Smooth muscle cell (in vitro differentiated cells): ENCODE measurements around the gene GRID1. TPM values are rescaled to one million over a fixed set of nuclear protein-coding genes. Genes with fewer than 3 reads are reported as not detected.

ENCODE experiments used
- DNase-seq: peaks from one replicate; lab custom pipeline; 2025; ENCODE audit not compliant: unreplicated experiment; lab: John Stamatoyannopoulos, UW
- H2AFZ ChIP-seq: fragments of 200-600 bp; sonication (generic); 2 replicates; pipeline ENCODE4 v1.6.0; 2016; ENCODE audit warnings: antibody characterized with exemption, low read depth, mild to moderate bottlenecking
- H3F3A ChIP-seq: fragments of 200-600 bp; sonication (generic); 2 replicates; pipeline ENCODE4 v1.6.0; 2017; ENCODE audit warnings: antibody characterized with exemption, low read depth
- H3K27ac ChIP-seq: fragments of 200-600 bp; sonication (generic); 2 replicates; pipeline ENCODE4 v1.5.1; 2016; ENCODE audit warnings: low read depth, mild to moderate bottlenecking
- H3K27me3 ChIP-seq: fragments of 200-600 bp; sonication (generic); 2 replicates; pipeline ENCODE4 v1.6.1; 2016; ENCODE audit warnings: low read depth, mild to moderate bottlenecking
- H3K36me3 ChIP-seq: fragments of 200-600 bp; sonication (generic); 2 replicates; pipeline ENCODE4 v1.5.1; 2016; ENCODE audit warnings: low read depth
- H3K4me1 ChIP-seq: fragments of 200-600 bp; sonication (generic); 2 replicates; pipeline ENCODE4 v1.5.1; 2016; ENCODE audit warnings: low read depth
- H3K4me2 ChIP-seq: fragments of 200-600 bp; sonication (generic); 2 replicates; pipeline ENCODE4 v1.6.0; 2016; ENCODE audit warnings: mild to moderate bottlenecking
- H3K4me3 ChIP-seq: fragments of 200-600 bp; sonication (generic); 2 replicates; pipeline ENCODE4 v1.5.1; 2016; ENCODE audit warnings: mild to moderate bottlenecking
- H3K79me2 ChIP-seq: fragments of 200-600 bp; sonication (generic); 2 replicates; pipeline ENCODE4 v1.6.0; 2016; ENCODE audit warnings: low read depth, mild to moderate bottlenecking
- H3K9ac ChIP-seq: fragments of 200-600 bp; sonication (generic); 2 replicates; pipeline ENCODE4 v1.6.0; 2016; ENCODE audit warnings: low read depth
- H3K9me3 ChIP-seq: fragments of 200-600 bp; sonication (generic); replicated peaks from 2 replicates; pipeline ENCODE4 v1.5.1; 2016; ENCODE audit warnings: low read depth
- H4K20me1 ChIP-seq: fragments of 200-600 bp; sonication (generic); 2 replicates; pipeline ENCODE4 v1.6.0; 2016; ENCODE audit warnings: low read depth
- CTCF ChIP-seq: fragments of 200-600 bp; sonication (generic); IDR thresholded peaks from 2 replicates; pipeline ENCODE4 v1.5.1; 2017; ENCODE audit warnings: borderline replicate concordance, mild to moderate bottlenecking, antibody characterized with exemption; ENCODE audit not compliant: insufficient read depth, poor library complexity, severe bottlenecking
- WGBS: methylation state at CpG from one replicate; pipeline ENCODE4 v1.1.7; 2016; ENCODE audit warnings: low lambda C conversion rate; 5-methylcytosine and 5-hydroxymethylcytosine counted together
- polyA plus RNA-seq: library from polyadenylated mRNA; unstranded; fragments of >200 nt; fragmentation: Nextera tagmentation; extraction: Ambion mirVana; gene quantifications from 2 replicates; pipeline ENCODE4 v1.2.1, GENCODE V29; 2016
- total RNA-seq: library from RNA; depleted of rRNA; stranded (reverse); fragments of >200 nt; gene quantifications from 2 replicates; pipeline ENCODE4 v1.2.3, GENCODE V29; 2014

Gene GRID1
- total and polyA plus RNA-seq, 2 experiments from 2014 or later = 4.4 to 7.4 TPM

- Histone ChIP-seq H3K79me2 (no peaks in the 10 kb centered on the region), H4K20me1 (no peaks in the 10 kb centered on the region), H3K27me3 (no peaks in the 10 kb centered on the region), H3F3A (no peaks in the 10 kb centered on the region), H2AFZ (no peak overlapping the region), H3K4me2 (no peak overlapping the region), H3K9ac (no peak overlapping the region), H3K4me1 (no peaks in the 10 kb centered on the region), H3K4me3 (no peak overlapping the region), H3K27ac (no peak overlapping the region), H3K36me3 (no peaks in the 10 kb centered on the region), H3K9me3 (no peaks in the 10 kb centered on the region)
- WGBS = 89% methylated on average over 3 of the region's 3 CpGs
- no peak for DNase-seq
- no peak for TF ChIP-seq CTCF
Observed at GRCh38 chr10:86023336-86023735, 343.3 kb downstream of the GRID1 start.

DNA sequence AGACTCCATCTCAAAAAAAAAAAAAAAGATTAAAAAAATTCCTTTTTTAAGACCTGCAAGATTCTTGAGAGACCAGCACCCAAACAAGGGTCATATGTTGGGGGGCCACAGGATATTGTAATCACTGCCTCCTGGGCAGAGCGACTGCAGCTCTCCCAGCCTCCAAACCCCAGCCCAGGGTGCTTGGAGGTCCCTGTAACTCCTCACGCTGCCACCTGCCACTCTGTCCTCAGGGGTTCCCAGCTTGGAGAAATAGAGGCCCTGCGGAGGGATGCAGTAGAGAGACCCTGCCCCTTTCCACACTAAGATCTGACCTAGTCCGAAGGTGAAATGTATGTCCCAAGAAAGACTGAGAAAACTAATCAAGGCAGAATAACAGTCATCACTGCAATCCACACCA, 343.7 kb downstream of the GRID1 start:
- TF ChIP-seq CTCF = no peak
- 99% methylated on average over 4 of the region's 4 CpGs for WGBS
- no peak overlapping the region for H3K27ac ChIP-seq

DNA sequence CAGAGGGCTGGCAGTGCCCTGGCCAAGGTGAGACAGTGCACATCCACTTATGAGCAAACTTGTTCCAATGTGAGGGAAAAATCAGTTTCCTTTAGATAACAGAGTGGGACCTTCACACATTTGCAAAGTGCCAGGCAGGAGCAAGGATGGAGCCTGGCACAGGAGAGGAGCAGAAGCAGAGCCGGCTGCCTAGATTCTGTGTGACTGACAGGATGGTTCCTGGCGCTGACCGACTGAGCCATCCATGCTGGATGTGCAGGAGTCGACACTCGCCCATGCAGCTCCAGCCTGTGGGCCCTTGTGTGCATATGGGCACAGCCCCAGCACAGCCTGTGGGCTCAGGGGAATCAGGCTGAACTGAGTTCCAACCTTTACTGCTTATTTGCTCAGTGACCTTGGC, 346.5 kb downstream of the GRID1 start:
- no peaks in the 10 kb centered on the region for H3K9me3 ChIP-seq
- no peaks in the 10 kb centered on the region for H3K79me2 ChIP-seq
- no peak overlapping the region for H3K4me2 ChIP-seq
- no peaks in the 10 kb centered on the region for H4K20me1 ChIP-seq
- no peaks in the 10 kb centered on the region for H3K27me3 ChIP-seq
- H2AFZ ChIP-seq = no peak overlapping the region
- no peak for TF ChIP-seq CTCF
- no peak overlapping the region for H3K4me3 ChIP-seq
- H3K4me1 ChIP-seq = no peaks in the 10 kb centered on the region
- DNase-seq = no peak
- no peaks in the 10 kb centered on the region for H3F3A ChIP-seq
- no peak overlapping the region for H3K27ac ChIP-seq
- no peaks in the 10 kb centered on the region for H3K36me3 ChIP-seq
- H3K9ac ChIP-seq = no peak overlapping the region
- 92% methylated on average over 5 of the region's 5 CpGs for WGBS

More for the DNA sequence above, 343.7 kb downstream of the GRID1 start:
- Histone ChIP-seq H3K27me3 (no peaks in the 10 kb centered on the region), H3K9ac (no peak overlapping the region), H3K4me1 (no peaks in the 10 kb centered on the region), H2AFZ (no peak overlapping the region), H3F3A (no peaks in the 10 kb centered on the region), H3K9me3 (no peaks in the 10 kb centered on the region), H4K20me1 (no peaks in the 10 kb centered on the region), H3K4me2 (no peak overlapping the region), H3K4me3 (no peak overlapping the region), H3K79me2 (no peaks in the 10 kb centered on the region), H3K36me3 (no peaks in the 10 kb centered on the region)
- DNase-seq = no peak

- Histone ChIP-seq H3K27me3 (no peaks in the 10 kb centered on the region), H3K79me2 (no peaks in the 10 kb centered on the region), H3K4me1 (no peaks in the 10 kb centered on the region), H3K36me3 (no peaks in the 10 kb centered on the region), H3K9ac (no peak overlapping the region), H4K20me1 (no peaks in the 10 kb centered on the region), H3K27ac (no peak overlapping the region), H3K4me2 (no peak overlapping the region), H3K9me3 (no peaks in the 10 kb centered on the region), H3F3A (no peaks in the 10 kb centered on the region), H3K4me3 (no peak overlapping the region), H2AFZ (no peak overlapping the region)
- no peak for TF ChIP-seq CTCF
- DNase-seq = no peak
- WGBS = 99% methylated on average over 4 of the region's 4 CpGs
Observed at GRCh38 chr10:86019141-86019540, 347.5 kb downstream of the GRID1 start.
